Bladder microvascular endothelial cell (primary cell): ENCODE measurements around the gene LRRC59. TPM values are rescaled to one million over a fixed set of nuclear protein-coding genes. Genes with fewer than 3 reads are reported as not detected.

Experiments
- total RNA-seq: library from RNA; depleted of rRNA; stranded (reverse); fragments of >200 nt; gene quantifications from 2 replicates; pipeline ENCODE4 v1.2.3, GENCODE V29; 2014

Gene LRRC59
- total RNA-seq: 107 and 162 TPM in 2 replicates

GRCh38 chr17:50397111-50397918, at the start of gene LRRC59:
Gene LRRC59, minus strand, starts transcription at chr17:50397523. Its CDS starts 206 bp downstream, at chr17:50397317.

GRCh38 chr17:50425682-50426471, 28.6 kb upstream of the LRRC59 start, which contains the start of gene ACSF2:
Gene ACSF2, plus strand, starts transcription at chr17:50426218. Its CDS starts 44 bp downstream, at chr17:50426262.

GRCh38 chr17:50372758-50373556, 24.4 kb downstream of the LRRC59 start, which contains the start of the genes EME1 and MRPL27:
Gene EME1, plus strand, starts transcription at chr17:50373229. Its CDS starts 1,980 bp downstream, at chr17:50375209.
Gene MRPL27, minus strand, starts transcription at chr17:50373184. Its CDS starts 14 bp downstream, at chr17:50373170.

GRCh38 chr17:50345432-50346312, 51.7 kb downstream of the LRRC59 start, which contains the start of gene XYLT2:
Gene XYLT2, plus strand, starts transcription at chr17:50346126. Its CDS starts 15 bp downstream, at chr17:50346141.

Other genes with a start within 250 kb of the LRRC59 start
- 23.8 and 31.8 TPM in 2 replicates for gene PPP1R9B, start 246.8 kb downstream of the LRRC59 start, total RNA-seq
- gene SGCA, start 231.5 kb downstream of the LRRC59 start, total RNA-seq: not detected in 2 replicates
- gene COL1A1, start 195.9 kb downstream of the LRRC59 start, total RNA-seq: 7.6 and 45.2 TPM in 2 replicates
- under 0.01 TPM in 1 of 2 replicates, not detected in the other for gene TMEM92, start 123.1 kb downstream of the LRRC59 start, total RNA-seq
- gene XYLT2, start 51.4 kb downstream of the LRRC59 start, total RNA-seq: 18.5 and 26.9 TPM in 2 replicates
- 46.3 and 48.2 TPM in 2 replicates for gene MRPL27, start 24.3 kb downstream of the LRRC59 start, total RNA-seq
- gene EME1, start 24.3 kb downstream of the LRRC59 start, total RNA-seq: 2.9 and 3.9 TPM in 2 replicates
- 11.7 and 15.7 TPM in 2 replicates for gene ACSF2, start 28.7 kb upstream of the LRRC59 start, total RNA-seq
- gene CHAD, start 71.4 kb upstream of the LRRC59 start, total RNA-seq: not detected in 2 replicates
- gene RSAD1, start 81.3 kb upstream of the LRRC59 start, total RNA-seq: 8.9 and 24.0 TPM in 2 replicates
- 0.16 and 0.69 TPM in 2 replicates for gene MYCBPAP, start 110.9 kb upstream of the LRRC59 start, total RNA-seq
- gene EPN3, start 135.2 kb upstream of the LRRC59 start, total RNA-seq: under 0.01 and 0.06 TPM in 2 replicates
- gene SPATA20, start 149.7 kb upstream of the LRRC59 start, total RNA-seq: 36.3 and 40.3 TPM in 2 replicates
- not detected in 2 replicates for gene CACNA1G, start 163.2 kb upstream of the LRRC59 start, total RNA-seq
- 0.65 and 2.2 TPM in 2 replicates for gene ABCC3, start 237.4 kb upstream of the LRRC59 start, total RNA-seq